NT2/D1 (cell line): ENCODE data around the gene USB1.

Experiments
- SUZ12 ChIP-seq: IDR thresholded peaks from 2 replicates; pipeline ENCODE4 v1.6.1; 2011; ENCODE audit not compliant: insufficient read length, insufficient read depth; ENCODE audit errors: extremely low read depth
- YY1 ChIP-seq: IDR thresholded peaks from 2 replicates; pipeline ENCODE4 v1.6.1; 2011; ENCODE audit not compliant: insufficient read length, insufficient read depth

DNA sequence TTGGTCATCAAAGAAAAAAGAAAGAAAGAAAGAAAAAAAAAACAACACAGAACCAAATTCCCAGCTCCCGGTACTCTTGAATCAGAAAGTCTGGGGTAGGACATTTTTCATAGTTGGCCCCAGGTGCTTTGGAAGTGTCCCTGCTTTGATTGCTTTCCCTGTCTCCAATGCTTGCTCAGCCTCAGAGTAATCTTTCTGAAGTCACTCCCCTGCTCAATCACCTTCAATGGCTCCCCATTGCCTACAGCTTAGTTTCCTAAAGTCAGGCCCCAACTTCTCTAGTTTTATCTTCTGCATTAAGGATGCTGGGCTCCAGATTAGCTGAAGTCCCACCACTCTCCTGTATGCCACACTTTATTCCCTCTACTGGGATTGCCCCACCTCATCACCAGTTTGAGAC lies 47.4 kb upstream of the USB1 start:
- TF ChIP-seq YY1 (no peak), SUZ12 (no peak)
